ENCODE results near the gene MAGI2. TPM values are rescaled to one million over a fixed set of nuclear protein-coding genes. Genes with fewer than 3 reads are reported as not detected.

Gene MAGI2
- total RNA-seq, 1 donor from 2014 or later, result 6.9 TPM

DNA sequence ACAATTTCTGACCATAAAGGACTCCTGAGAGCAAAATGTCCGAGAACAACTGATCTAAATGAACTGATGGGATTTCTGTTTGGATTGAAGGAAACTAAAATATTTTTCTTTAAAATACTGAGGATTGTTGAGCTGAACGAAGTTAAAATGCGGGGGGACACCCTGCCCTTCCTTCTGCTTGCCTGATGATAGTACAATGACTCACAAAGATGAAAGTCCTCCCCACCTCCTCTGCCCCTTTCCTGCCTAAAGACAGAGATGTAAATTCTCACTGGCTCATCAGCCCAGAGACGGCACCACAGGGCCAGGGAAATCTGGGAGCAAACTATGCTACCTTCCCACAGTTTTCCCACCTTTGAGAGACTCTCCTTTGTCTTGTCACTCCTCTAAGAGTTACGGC lies 1474.2 kb downstream of the MAGI2 start:
- no peaks in the 10 kb centered on the region for H3K9me3 ChIP-seq
- H3K36me3 ChIP-seq, result no peaks in the 10 kb centered on the region
- intact Hi-C loops (cut with DNase I), result no loop called here
- DNase-seq (ENCODE audit: extremely low spot score in 2 of 2), result no peak
- H3K27ac ChIP-seq, result no peak overlapping the region
- H3K4me1 ChIP-seq, result no peaks in the 10 kb centered on the region
- TF ChIP-seq, protein P1, sequence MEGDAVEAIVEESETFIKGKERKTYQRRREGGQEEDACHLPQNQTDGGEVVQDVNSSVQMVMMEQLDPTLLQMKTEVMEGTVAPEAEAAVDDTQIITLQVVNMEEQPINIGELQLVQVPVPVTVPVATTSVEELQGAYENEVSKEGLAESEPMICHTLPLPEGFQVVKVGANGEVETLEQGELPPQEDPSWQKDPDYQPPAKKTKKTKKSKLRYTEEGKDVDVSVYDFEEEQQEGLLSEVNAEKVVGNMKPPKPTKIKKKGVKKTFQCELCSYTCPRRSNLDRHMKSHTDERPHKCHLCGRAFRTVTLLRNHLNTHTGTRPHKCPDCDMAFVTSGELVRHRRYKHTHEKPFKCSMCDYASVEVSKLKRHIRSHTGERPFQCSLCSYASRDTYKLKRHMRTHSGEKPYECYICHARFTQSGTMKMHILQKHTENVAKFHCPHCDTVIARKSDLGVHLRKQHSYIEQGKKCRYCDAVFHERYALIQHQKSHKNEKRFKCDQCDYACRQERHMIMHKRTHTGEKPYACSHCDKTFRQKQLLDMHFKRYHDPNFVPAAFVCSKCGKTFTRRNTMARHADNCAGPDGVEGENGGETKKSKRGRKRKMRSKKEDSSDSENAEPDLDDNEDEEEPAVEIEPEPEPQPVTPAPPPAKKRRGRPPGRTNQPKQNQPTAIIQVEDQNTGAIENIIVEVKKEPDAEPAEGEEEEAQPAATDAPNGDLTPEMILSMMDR (IDR thresholded peaks at IDR 0.05), result no peak
- TF ChIP-seq POLR2AphosphoS5 (IDR thresholded peaks at IDR 0.05; ENCODE audit: insufficient read depth in 1 of 2, low read depth in 1 of 2) (no peak), POLR2A (IDR thresholded peaks at IDR 0.05) (no peak)
- no peak overlapping the region for H3K4me3 ChIP-seq
- H3K27me3 ChIP-seq, result no peaks in the 10 kb centered on the region

DNA sequence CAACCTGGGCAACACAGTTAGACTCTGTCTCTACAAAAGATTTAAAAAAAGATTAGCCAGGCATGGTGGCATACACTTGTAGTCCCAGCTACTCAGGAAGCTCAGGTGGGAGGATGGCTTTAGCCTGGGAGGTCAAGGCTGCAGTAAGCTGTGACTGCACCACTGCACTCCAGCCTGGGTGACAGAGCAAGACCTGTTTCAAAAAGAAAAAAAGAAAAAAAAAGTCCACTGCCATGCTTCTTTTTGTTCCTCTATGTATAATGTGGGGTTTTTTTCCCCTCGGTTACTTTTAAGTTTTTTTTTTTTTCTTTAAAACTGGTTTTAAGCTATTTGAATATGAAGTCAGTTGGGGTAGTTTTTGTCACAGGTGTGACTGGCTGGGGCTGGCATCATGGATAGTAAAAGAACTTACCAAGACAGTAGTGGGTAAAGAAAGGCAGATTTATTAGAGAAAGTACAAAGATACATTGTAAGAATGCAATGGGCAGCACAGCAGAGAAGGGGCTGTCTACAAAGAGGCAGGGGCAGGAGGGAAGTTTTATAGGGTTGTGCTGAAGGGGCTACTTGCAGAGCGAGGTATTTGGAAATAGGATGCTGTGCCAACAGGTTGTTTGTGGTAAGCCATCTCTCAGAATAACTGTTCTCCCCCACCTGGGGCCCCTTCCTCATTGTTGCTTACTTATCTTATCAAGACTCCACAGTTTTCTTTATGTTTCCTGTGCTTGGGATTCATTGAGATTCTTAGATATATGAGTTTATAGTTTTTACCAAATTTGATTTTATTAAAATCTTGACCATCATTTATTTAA lies 1477.6 kb downstream of the MAGI2 start:
- Histone ChIP-seq H3K9me3 (no peaks in the 10 kb centered on the region), H3K27me3 (no peaks in the 10 kb centered on the region), H3K4me3 (no peak overlapping the region), H3K36me3 (no peaks in the 10 kb centered on the region), H3K27ac (no peak overlapping the region), H3K4me1 (no peaks in the 10 kb centered on the region)
- no peak for DNase-seq (ENCODE audit: extremely low spot score in 2 of 2)
- no peak for TF ChIP-seq POLR2AphosphoS5 (IDR thresholded peaks at IDR 0.05; ENCODE audit: insufficient read depth in 1 of 2, low read depth in 1 of 2)
- no peak for TF ChIP-seq POLR2A (IDR thresholded peaks at IDR 0.05)
- TF ChIP-seq, protein P1 (IDR thresholded peaks at IDR 0.05), result no peak
- intact Hi-C loops (cut with DNase I), result no loop called here

DNA sequence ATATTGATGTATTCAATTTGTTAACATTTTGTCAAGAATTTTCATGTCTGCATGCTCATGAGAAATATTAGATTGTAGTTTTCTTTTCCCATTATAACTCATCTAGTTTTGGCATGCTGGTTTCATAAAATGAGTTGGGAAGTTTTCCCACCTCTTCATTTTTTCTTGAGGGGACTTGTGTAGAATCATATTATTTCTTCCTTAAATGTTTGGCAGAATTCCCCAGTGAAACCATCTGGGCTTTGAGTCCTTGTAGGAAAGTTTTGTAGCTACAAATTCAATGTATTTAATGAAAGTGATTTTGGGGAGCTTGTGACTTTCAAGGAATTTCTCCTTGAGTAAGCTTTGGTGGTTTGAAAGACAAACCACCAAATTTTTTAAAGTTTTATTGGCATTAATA lies 1481.7 kb downstream of the MAGI2 start:
- Histone ChIP-seq H3K36me3 (no peaks in the 10 kb centered on the region), H3K4me1 (no peaks in the 10 kb centered on the region), H3K9me3 (no peaks in the 10 kb centered on the region), H3K27ac (no peak overlapping the region), H3K27me3 (no peaks in the 10 kb centered on the region), H3K4me3 (no peak overlapping the region)
- no peak for DNase-seq (ENCODE audit: extremely low spot score in 2 of 2)
- intact Hi-C loops (cut with DNase I), result no loop called here
- TF ChIP-seq, protein P1 (IDR thresholded peaks at IDR 0.05), result no peak
- TF ChIP-seq POLR2A (IDR thresholded peaks at IDR 0.05) (no peak), POLR2AphosphoS5 (IDR thresholded peaks at IDR 0.05; ENCODE audit: insufficient read depth in 1 of 2, low read depth in 1 of 2) (no peak)

DNA sequence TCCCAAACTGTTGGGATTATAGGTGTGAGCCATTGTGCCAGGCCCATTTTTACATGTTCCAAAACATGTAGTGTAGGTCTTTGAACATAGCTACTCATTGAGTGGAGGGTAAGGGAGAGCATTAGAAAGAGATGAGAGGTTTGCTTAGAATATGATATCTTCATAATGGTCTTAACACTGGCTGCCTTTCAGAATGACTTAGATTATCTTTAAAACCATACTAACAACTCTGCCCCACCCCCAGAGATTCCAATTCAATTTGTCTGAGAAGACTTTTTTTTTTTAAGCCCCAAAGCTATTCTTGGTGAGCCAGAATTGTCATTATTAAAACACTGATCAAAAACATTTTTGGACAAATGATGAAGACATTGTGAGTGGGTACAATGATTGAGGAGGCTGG lies 1486.0 kb downstream of the MAGI2 start:
- DNase-seq (ENCODE audit: extremely low spot score in 2 of 2), result no peak
- intact Hi-C loops (cut with DNase I), result no loop called here
- no peaks in the 10 kb centered on the region for H3K27me3 ChIP-seq
- TF ChIP-seq POLR2AphosphoS5 (IDR thresholded peaks at IDR 0.05; ENCODE audit: insufficient read depth in 1 of 2, low read depth in 1 of 2), result no peak
- TF ChIP-seq, protein P1 (IDR thresholded peaks at IDR 0.05), result no peak
- no peaks in the 10 kb centered on the region for H3K9me3 ChIP-seq
- H3K27ac ChIP-seq, result no peak overlapping the region
- H3K4me1 ChIP-seq, result no peaks in the 10 kb centered on the region
- no peak overlapping the region for H3K4me3 ChIP-seq
- no peaks in the 10 kb centered on the region for H3K36me3 ChIP-seq

Small RNA genes lying within 50 kb of the gene (small RNA-seq; reads per million reads assigned to genes)
- gene RNU6-337P (not detected), gene RNU6-530P (not detected)
